ENCODE results near the gene TCF7L2.

DNA sequence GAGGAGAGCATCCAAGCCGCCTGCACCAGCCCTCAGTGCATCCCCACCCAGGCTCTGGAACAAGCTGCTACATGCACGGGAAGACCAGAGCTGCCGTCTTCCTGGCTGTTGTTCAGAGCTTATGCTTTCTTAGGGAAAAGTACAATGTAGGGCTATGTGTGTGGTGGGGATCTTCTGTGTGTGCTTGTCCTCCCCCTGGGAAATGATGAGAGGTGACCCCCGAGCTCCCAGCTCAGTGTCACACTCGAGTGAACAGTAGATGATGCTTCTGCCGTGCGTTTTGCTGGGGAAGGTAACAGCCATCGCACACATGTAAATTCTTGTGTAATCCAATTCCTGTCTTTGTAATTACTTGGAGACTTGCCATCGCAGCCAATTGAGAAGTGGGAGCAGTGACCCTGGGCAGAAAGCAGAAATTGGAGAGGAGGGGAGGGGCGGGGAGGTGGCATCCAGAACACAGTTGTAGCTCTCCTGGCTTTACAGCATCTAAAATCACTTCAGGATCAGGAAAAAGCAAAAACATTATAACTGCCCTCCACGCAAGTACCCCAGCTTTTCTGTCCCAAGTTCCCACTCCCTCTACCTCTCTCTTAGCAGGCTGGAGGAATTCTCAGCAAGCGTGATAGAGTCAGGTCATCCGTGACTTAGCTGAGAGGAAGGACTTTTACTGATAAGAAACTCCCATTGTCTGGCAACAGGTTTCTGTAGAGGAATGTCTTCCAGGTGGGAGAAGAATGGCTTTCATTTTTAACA lies 149.6 kb downstream of the TCF7L2 start:
- TF ChIP-seq, protein P1, sequence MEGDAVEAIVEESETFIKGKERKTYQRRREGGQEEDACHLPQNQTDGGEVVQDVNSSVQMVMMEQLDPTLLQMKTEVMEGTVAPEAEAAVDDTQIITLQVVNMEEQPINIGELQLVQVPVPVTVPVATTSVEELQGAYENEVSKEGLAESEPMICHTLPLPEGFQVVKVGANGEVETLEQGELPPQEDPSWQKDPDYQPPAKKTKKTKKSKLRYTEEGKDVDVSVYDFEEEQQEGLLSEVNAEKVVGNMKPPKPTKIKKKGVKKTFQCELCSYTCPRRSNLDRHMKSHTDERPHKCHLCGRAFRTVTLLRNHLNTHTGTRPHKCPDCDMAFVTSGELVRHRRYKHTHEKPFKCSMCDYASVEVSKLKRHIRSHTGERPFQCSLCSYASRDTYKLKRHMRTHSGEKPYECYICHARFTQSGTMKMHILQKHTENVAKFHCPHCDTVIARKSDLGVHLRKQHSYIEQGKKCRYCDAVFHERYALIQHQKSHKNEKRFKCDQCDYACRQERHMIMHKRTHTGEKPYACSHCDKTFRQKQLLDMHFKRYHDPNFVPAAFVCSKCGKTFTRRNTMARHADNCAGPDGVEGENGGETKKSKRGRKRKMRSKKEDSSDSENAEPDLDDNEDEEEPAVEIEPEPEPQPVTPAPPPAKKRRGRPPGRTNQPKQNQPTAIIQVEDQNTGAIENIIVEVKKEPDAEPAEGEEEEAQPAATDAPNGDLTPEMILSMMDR (IDR thresholded peaks at IDR 0.05) = no peak
- TF ChIP-seq POLR2A (IDR thresholded peaks at IDR 0.05) = no peak

Measured in adrenal gland (tissue), 5 donors.